ENCODE data around the gene EYS. TPM values are rescaled to one million over a fixed set of nuclear protein-coding genes. Genes with fewer than 3 reads are reported as not detected.

The EYS gene
- total RNA-seq, 2 experiments from 2014 or later: not detected

GRCh38 chr6:65199121-65199520 lies 507.9 kb downstream of the EYS start:
- Mint-ChIP-seq H3K27ac (no peak overlapping the region), H3K27me3 (no peaks in the 10 kb centered on the region), H3K36me3 (no peaks in the 10 kb centered on the region), H3K4me3 (no peak overlapping the region), H3K9me3 (peaks cover 6% of the 10 kb centered on the region), H3K4me1 (no peaks in the 10 kb centered on the region)
- no peak for ATAC-seq (ENCODE audit: low read depth)
- no peak for DNase-seq
- POLR2A ChIA-PET: no interaction called here

GRCh38 chr6:65191471-65191870 lies 515.6 kb downstream of the EYS start:
- POLR2A ChIA-PET: no interaction called here
- no peaks in the 10 kb centered on the region for H3K36me3 Mint-ChIP-seq
- H3K4me3 Mint-ChIP-seq: no peak overlapping the region
- H3K9me3 Mint-ChIP-seq: no peaks in the 10 kb centered on the region
- no peaks in the 10 kb centered on the region for H3K4me1 Mint-ChIP-seq
- no peaks in the 10 kb centered on the region for H3K27me3 Mint-ChIP-seq
- no peak overlapping the region for H3K27ac Mint-ChIP-seq
- ATAC-seq (ENCODE audit: low read depth): no peak
- DNase-seq: no peak

DNA sequence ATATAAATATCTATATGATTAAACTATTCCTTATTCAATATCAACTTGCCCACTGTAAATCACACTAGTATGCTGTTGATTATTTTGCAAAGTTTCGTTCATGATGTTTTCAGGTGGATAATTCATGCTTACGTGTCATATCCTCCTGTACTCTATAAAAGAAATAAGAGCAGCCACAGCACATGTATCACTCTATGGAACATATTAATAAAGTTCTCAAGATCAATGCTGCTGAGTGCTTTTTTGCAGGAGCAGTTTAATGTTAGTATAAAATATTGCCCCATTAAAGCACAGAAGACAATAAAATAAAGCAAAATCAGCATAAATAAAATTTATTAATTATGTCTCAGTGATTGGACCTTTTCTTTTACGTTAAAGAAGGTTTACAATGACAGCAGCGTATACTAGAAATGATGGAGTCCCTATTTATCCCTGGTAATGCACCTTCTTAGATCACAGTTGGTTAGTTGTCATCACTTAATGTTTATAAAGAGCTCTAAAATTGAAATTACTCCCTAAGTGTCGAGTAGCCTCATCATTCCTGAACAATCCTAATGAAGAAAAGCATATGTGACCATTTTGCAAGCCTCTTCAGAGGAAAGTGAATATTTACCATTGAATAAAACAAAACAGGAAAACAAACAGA lies 517.7 kb downstream of the EYS start:
- Mint-ChIP-seq H3K27ac (no peak overlapping the region), H3K4me1 (no peaks in the 10 kb centered on the region), H3K9me3 (no peaks in the 10 kb centered on the region), H3K36me3 (no peaks in the 10 kb centered on the region), H3K4me3 (no peak overlapping the region), H3K27me3 (no peaks in the 10 kb centered on the region)
- POLR2A ChIA-PET: no interaction called here
- DNase-seq (no peak), ATAC-seq (ENCODE audit: low read depth) (no peak)

DNA sequence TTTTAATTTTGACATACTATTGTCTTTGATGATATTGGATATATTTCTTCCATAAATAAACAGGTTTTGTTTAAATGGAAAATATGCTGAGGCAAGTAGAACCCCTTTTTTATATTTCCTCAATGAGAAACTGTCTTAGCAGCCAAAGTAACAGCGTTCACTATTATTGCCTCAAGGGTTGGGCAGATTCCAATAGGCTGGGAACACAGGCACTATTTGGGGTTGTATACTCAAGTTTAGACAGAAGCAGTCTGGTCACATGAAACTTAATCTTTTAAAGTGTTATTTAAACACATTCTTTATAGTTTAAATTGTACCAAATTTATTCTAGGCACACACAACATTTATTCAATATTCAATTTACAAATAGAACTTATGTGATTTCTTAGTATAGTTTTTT lies 520.2 kb downstream of the EYS start:
- Mint-ChIP-seq H3K9me3 (peaks cover 1% of the 10 kb centered on the region), H3K4me3 (no peak overlapping the region), H3K36me3 (no peaks in the 10 kb centered on the region), H3K4me1 (no peaks in the 10 kb centered on the region), H3K27me3 (no peaks in the 10 kb centered on the region), H3K27ac (no peak overlapping the region)
- no peak for DNase-seq
- POLR2A ChIA-PET: no interaction called here
- no peak for ATAC-seq (ENCODE audit: low read depth)

- no peak for DNase-seq
Measured at GRCh38 chr6:65182681-65183080, 524.3 kb downstream of the EYS start.

GRCh38 chr6:65170273-65170672 lies 536.8 kb downstream of the EYS start:
- no peaks in the 10 kb centered on the region for H3K36me3 Mint-ChIP-seq
- POLR2A ChIA-PET: no interaction called here

More at GRCh38 chr6:65182681-65183080, 524.3 kb downstream of the EYS start:
- POLR2A ChIA-PET: no interaction called here
- Mint-ChIP-seq H3K27me3 (no peaks in the 10 kb centered on the region), H3K27ac (no peak overlapping the region), H3K9me3 (peaks cover 6% of the 10 kb centered on the region), H3K4me3 (no peak overlapping the region), H3K36me3 (no peaks in the 10 kb centered on the region), H3K4me1 (no peaks in the 10 kb centered on the region)
- no peak for ATAC-seq (ENCODE audit: low read depth)

DNA sequence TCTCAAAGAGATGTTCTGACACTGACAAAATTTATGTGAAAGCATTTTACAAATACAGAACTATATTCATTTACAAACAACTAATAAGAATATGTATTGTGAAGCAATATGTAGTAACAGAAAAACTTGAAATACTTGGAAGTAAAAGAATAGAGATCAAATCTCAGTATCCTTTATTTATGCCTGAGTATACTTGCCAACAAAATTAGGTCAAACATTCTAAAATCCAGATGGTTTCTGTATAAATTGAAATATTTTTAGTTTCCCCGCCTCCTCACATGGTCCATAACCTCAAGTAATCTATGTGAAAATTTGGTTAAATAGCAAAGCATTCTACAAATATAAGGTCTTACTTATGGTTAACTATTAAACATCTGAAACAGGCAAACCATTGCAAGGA lies 545.4 kb downstream of the EYS start:
- POLR2A ChIA-PET: no interaction called here
- DNase-seq: no peak
- Mint-ChIP-seq H3K36me3 (no peaks in the 10 kb centered on the region), H3K9me3 (peaks cover 2% of the 10 kb centered on the region), H3K27me3 (no peaks in the 10 kb centered on the region), H3K4me1 (no peaks in the 10 kb centered on the region), H3K4me3 (no peak overlapping the region), H3K27ac (no peak overlapping the region)
- ATAC-seq (ENCODE audit: low read depth): no peak

More at GRCh38 chr6:65170273-65170672, 536.8 kb downstream of the EYS start:
- DNase-seq (no peak), ATAC-seq (ENCODE audit: low read depth) (no peak)
- Mint-ChIP-seq H3K27ac (no peak overlapping the region), H3K27me3 (no peaks in the 10 kb centered on the region), H3K4me1 (no peaks in the 10 kb centered on the region), H3K9me3 (peaks cover 1% of the 10 kb centered on the region), H3K4me3 (no peak overlapping the region)

GRCh38 chr6:65157025-65157424 lies 550.0 kb downstream of the EYS start:
- no peaks in the 10 kb centered on the region for H3K4me1 Mint-ChIP-seq
- POLR2A ChIA-PET: no interaction called here
- ATAC-seq (ENCODE audit: low read depth) (no peak), DNase-seq (no peak)
- H3K9me3 Mint-ChIP-seq: peaks cover 2% of the 10 kb centered on the region
- no peaks in the 10 kb centered on the region for H3K27me3 Mint-ChIP-seq
- H3K27ac Mint-ChIP-seq: no peak overlapping the region
- H3K36me3 Mint-ChIP-seq: no peaks in the 10 kb centered on the region
- no peak overlapping the region for H3K4me3 Mint-ChIP-seq

GRCh38 chr6:65155083-65155482 lies 551.9 kb downstream of the EYS start:
- no peaks in the 10 kb centered on the region for H3K4me1 Mint-ChIP-seq
- no peaks in the 10 kb centered on the region for H3K27me3 Mint-ChIP-seq
- H3K9me3 Mint-ChIP-seq: peaks cover 2% of the 10 kb centered on the region
- no peak overlapping the region for H3K4me3 Mint-ChIP-seq
- DNase-seq (no peak), ATAC-seq (ENCODE audit: low read depth) (no peak)
- POLR2A ChIA-PET: no interaction called here
- no peak overlapping the region for H3K27ac Mint-ChIP-seq
- no peaks in the 10 kb centered on the region for H3K36me3 Mint-ChIP-seq

DNA sequence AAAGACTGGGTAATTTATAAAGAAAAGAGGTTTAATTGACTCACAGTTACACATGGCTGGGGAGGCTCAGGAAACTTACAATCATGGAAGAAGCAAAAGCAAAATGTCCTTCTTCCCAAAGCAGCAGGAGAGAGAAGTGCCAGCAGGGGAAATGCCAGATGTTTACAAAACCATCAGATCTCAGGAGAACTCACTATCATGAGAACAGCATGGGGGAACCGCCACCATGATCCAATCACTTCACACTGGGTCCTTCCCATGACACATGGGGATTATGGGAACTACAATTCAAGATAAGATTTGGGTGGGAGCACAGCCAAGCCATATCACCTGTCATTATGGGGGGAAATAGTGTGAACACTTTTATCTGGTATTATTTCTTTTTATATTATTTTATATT lies 557.2 kb downstream of the EYS start:
- POLR2A ChIA-PET: no interaction called here
- DNase-seq: no peak

GRCh38 chr6:65148839-65149238 lies 558.2 kb downstream of the EYS start:
- Mint-ChIP-seq H3K27ac (no peak overlapping the region), H3K4me3 (no peak overlapping the region), H3K36me3 (no peaks in the 10 kb centered on the region), H3K4me1 (no peaks in the 10 kb centered on the region), H3K9me3 (peaks cover 5% of the 10 kb centered on the region), H3K27me3 (no peaks in the 10 kb centered on the region)
- ATAC-seq (ENCODE audit: low read depth) (no peak), DNase-seq (no peak)
- POLR2A ChIA-PET: no interaction called here

More for the DNA sequence above, 557.2 kb downstream of the EYS start:
- no peaks in the 10 kb centered on the region for H3K36me3 Mint-ChIP-seq
- no peaks in the 10 kb centered on the region for H3K27me3 Mint-ChIP-seq
- no peak overlapping the region for H3K27ac Mint-ChIP-seq
- peaks cover 5% of the 10 kb centered on the region for H3K9me3 Mint-ChIP-seq
- no peak overlapping the region for H3K4me3 Mint-ChIP-seq
- ATAC-seq (ENCODE audit: low read depth): no peak
- H3K4me1 Mint-ChIP-seq: no peaks in the 10 kb centered on the region

GRCh38 chr6:65135567-65135966 lies 571.5 kb downstream of the EYS start:
- POLR2A ChIA-PET: no interaction called here
- Mint-ChIP-seq H3K9me3 (peaks cover 18% of the 10 kb centered on the region), H3K4me1 (no peaks in the 10 kb centered on the region), H3K36me3 (no peaks in the 10 kb centered on the region), H3K4me3 (no peak overlapping the region), H3K27ac (no peak overlapping the region), H3K27me3 (no peaks in the 10 kb centered on the region)
- DNase-seq (no peak), ATAC-seq (ENCODE audit: low read depth) (no peak)

DNA sequence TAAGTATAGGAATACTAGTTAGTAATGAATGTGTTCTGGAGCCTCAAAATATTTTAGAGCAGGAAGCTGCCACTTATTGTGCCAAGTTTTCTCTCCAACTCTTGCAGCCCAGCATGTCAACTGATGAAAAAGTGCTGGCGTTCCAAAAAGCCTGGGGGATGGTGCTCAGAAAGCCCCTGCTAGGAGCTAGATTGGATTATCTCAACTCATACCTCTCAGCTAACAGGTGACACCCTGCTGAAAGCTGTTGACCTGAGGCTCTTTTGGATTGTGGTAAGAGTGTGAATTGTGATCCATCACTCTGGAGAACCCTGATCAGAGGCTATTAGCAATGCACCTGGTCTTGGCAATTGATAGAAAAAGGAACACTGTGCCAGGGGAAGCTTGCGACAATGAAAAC lies 580.4 kb downstream of the EYS start:
- Mint-ChIP-seq H3K4me1 (no peaks in the 10 kb centered on the region), H3K36me3 (no peaks in the 10 kb centered on the region), H3K27ac (no peak overlapping the region), H3K9me3 (no peaks in the 10 kb centered on the region), H3K4me3 (no peak overlapping the region), H3K27me3 (no peaks in the 10 kb centered on the region)
- DNase-seq (no peak), ATAC-seq (ENCODE audit: low read depth) (no peak)
- POLR2A ChIA-PET: no interaction called here

- Mint-ChIP-seq H3K4me1 (no peaks in the 10 kb centered on the region), H3K9me3 (no peaks in the 10 kb centered on the region), H3K36me3 (no peaks in the 10 kb centered on the region), H3K4me3 (no peak overlapping the region), H3K27me3 (no peaks in the 10 kb centered on the region), H3K27ac (no peak overlapping the region)
- POLR2A ChIA-PET: no interaction called here
- DNase-seq (no peak), ATAC-seq (ENCODE audit: low read depth) (no peak)
Measured at GRCh38 chr6:65123521-65123920, 583.5 kb downstream of the EYS start.

Measured in activated naive CD8-positive, alpha-beta T cell treated with anti-CD3 and anti-CD28 coated beads, Interleukin-2, amount 10 ng/mL, durations not matched to agents 7 days and 5 days (primary cell).